Activated naive CD8-positive, alpha-beta T cell (primary cell): ENCODE results near the gene IRX3.

Source experiments
- H3K27ac Mint-ChIP-seq: one replicate; pipeline ENCODE4 v1.8.0; 2021; ENCODE audit warnings: mixed read lengths
- H3K27me3 Mint-ChIP-seq: one replicate; pipeline ENCODE4 v1.8.0; 2021; ENCODE audit warnings: mixed read lengths
- H3K36me3 Mint-ChIP-seq: one replicate; pipeline ENCODE4 v1.8.0; 2021; ENCODE audit warnings: mixed read lengths
- H3K4me1 Mint-ChIP-seq: one replicate; pipeline ENCODE4 v1.8.0; 2021; ENCODE audit warnings: low read depth, mixed read lengths
- H3K4me3 Mint-ChIP-seq: one replicate; pipeline ENCODE4 v1.8.0; 2021; ENCODE audit warnings: mild to moderate bottlenecking, mixed read lengths
- H3K9me3 Mint-ChIP-seq: one replicate; pipeline ENCODE4 v1.8.0; 2021; ENCODE audit warnings: low read depth, mixed read lengths

IRX3 gene

DNA sequence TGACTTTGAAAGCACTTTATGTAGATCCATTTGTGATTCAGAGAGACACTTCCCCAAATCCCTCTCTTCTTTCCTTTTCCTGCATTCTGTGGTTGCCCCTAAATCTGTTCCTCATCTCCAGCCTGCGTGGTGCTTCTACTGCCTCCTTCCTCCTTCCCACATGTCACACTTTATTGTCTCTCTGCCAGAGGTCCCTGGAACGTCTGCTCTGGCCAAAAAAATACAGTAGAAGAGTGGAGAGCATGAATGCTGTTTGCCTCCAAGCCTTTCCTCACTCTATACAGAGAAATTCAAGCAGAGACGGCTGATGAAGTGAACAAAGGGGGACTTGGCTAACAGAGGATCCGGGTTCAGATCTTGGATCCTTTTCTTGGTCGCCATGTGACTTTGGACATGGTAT is 22.8 kb upstream of the IRX3 start:
- Mint-ChIP-seq H3K9me3 (no peaks in the 10 kb centered on the region), H3K36me3 (no peaks in the 10 kb centered on the region), H3K4me1 (no peaks in the 10 kb centered on the region), H3K27ac (no peak overlapping the region), H3K4me3 (no peak overlapping the region), H3K27me3 (no peaks in the 10 kb centered on the region)

DNA sequence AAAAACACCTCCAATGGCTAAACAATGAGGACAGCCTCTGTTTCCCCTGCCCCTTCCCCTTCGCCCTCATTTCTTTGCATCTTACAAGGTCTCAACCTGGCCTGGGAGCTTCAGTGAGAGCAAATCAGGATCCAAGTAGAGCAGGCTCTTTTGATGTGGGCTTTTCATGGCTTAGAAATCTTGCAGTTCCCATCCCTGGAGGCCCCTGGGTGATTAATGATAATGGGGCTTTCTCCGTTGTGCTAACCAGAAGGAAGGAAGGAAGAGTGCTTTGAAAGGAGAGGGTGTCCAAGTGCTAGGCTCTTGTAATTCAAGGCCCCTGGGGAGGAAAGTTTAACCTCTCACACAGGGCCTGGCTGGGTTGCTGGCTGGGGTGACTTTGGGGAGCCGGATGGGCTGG is 18.5 kb upstream of the IRX3 start:
- H3K9me3 Mint-ChIP-seq: no peaks in the 10 kb centered on the region
- no peak overlapping the region for H3K4me3 Mint-ChIP-seq
- no peaks in the 10 kb centered on the region for H3K36me3 Mint-ChIP-seq
- H3K27me3 Mint-ChIP-seq: peaks cover 3% of the 10 kb centered on the region
- no peaks in the 10 kb centered on the region for H3K4me1 Mint-ChIP-seq
- H3K27ac Mint-ChIP-seq: no peak overlapping the region

DNA sequence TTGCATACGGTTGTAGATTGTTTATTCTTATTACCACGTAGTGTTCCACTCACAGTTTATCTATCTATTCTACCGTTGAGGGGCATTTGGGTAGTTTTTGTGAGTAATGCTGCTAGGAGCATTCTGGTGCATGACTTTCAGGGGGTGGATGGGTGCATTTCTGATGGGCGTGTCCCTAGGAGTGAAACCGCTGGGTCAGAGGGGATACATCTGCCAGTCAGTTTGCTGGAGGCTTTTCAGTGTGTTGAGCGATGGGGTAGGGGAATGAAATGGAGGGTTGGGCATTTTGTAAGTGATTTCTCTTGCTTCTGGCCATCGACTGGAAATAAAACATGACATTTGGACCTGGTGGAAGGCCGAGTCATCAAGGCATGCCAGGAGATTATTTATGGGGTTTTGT is 17.0 kb upstream of the IRX3 start:
- Mint-ChIP-seq H3K36me3 (no peaks in the 10 kb centered on the region), H3K4me1 (no peaks in the 10 kb centered on the region), H3K27ac (no peak overlapping the region), H3K27me3 (peaks cover 3% of the 10 kb centered on the region), H3K4me3 (no peak overlapping the region), H3K9me3 (no peaks in the 10 kb centered on the region)

DNA sequence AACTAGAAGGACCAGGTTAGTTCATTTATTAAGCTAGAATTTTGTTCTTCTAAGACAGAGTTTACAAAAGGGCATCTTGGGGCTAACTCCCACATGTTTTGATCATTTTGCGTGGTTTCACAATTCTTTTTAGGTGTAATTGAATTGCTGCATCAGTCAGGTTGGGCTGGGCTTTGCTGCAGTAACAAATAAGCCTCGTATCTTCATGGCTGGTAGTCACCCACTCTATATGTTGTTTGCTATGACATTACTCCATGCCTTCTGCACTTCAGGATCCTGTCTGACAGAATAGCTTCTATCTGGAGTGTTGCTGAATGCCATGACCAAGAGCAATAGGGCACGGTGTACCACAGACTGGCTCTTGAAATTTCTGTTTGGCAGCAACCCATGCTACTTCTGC is 10.6 kb upstream of the IRX3 start:
- Mint-ChIP-seq H3K4me1 (no peaks in the 10 kb centered on the region), H3K36me3 (no peaks in the 10 kb centered on the region), H3K9me3 (peaks cover 6% of the 10 kb centered on the region), H3K27ac (no peak overlapping the region), H3K27me3 (peaks cover 14% of the 10 kb centered on the region), H3K4me3 (no peak overlapping the region)

DNA sequence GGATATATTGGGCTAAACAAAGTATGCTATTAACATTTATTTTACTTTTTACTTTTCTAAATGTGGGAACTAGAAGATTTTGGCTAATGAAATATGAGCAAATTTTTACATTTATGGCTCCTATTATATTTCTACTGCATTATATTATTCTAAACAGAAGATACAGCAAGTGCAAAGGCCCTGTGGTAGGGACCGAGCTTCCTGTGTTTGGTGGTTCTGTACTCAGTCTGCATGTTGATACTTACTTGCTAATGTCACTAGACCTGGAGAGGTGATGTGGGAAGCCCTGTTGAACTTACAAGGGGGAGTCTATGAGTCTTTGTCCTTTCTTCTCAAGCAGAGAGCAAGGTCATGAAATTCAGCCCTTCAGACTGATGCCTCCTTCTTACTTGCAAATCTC is 10.0 kb upstream of the IRX3 start:
- Mint-ChIP-seq H3K9me3 (peaks cover 6% of the 10 kb centered on the region), H3K27me3 (peaks cover 15% of the 10 kb centered on the region), H3K36me3 (no peaks in the 10 kb centered on the region), H3K27ac (no peak overlapping the region), H3K4me1 (no peaks in the 10 kb centered on the region), H3K4me3 (no peak overlapping the region)

DNA sequence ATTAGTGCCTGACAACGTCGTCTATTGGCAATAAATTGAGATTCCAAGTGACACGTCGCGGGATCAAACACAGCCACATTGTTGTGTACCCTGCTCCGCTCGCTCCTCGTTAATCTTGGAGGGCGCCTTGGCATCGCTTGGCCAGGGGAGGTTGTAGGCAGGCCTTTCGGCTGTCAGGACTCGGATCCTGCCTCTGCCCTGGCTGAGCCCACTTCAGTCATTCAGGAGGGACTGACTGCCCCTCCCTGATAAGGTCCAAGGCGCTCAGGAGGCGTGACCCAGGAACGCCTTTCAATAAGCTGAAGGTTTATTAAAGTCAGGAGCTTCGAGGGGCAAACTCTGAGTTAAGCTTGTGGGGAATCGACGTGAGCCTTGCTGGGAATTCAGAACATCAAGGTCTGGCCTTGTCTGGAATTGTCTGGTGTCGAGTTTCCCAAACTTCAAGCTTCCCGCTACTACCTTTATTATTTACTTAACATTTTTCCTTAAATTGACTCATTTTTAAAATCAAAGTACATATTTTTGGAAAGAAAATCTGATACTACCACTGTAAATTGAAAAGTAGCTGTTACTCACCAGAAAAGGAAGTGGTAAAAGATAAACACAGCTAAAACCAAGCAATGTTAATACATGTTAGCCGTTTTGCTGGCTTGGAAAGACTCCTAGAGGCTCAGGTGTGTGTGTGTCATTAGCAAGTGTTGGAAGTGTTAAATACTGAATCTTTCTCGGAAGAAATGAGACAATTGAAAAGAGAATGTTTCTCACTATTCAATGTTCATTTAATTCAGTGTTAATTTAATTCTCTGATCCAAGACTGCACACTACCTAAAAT is 5.3 kb upstream of the IRX3 start:
- Mint-ChIP-seq H3K4me3 (no peak overlapping the region), H3K27ac (no peak overlapping the region), H3K36me3 (no peaks in the 10 kb centered on the region), H3K9me3 (peaks cover 6% of the 10 kb centered on the region), H3K27me3 (peaks cover 26% of the 10 kb centered on the region), H3K4me1 (peaks cover 15% of the 10 kb centered on the region)

DNA sequence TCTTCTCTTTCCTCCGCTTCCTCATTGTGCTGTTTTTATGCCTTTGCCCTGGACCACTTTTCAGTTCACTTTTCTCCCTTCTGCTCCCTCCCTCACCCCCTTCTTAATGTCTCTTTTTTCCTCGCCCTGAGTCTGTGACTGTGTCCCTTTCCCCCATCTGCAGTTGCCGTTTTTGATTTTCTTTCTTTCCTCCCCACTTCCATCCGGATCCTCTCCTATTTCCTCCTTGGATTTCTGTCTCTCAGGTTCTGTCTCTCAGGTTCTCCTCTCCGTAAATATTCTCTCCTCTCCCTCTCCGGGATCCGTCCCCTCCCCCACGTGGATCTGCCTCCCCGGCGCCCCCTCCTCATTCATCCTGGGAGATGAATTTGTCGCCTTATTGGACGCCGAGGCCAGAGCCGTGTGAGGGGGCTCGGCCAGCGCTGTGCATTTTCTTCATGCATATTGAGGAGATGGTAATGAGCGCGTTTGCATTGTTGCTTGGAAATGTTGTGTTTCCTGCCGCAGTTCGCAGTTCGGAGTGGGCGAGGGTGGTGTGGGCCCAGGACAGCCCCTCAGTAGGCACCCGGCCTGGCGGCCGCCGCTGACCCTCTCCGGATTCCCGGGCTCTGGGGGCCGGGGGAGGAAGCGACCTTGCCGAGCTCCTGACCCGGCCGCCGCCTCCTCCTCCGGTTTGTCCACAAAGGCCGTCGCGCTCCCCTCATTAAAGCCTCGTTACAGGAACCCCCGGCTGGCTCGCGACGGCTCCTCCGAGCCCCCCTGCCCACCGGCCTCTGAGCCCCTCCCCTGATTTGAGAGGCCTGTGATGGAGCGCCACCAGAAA is 4.5 kb upstream of the IRX3 start:
- Mint-ChIP-seq H3K4me1 (peaks cover 20% of the 10 kb centered on the region), H3K27ac (no peak overlapping the region), H3K27me3 (peaks cover 30% of the 10 kb centered on the region), H3K36me3 (no peaks in the 10 kb centered on the region), H3K9me3 (peaks cover under 1% of the 10 kb centered on the region), H3K4me3 (no peak overlapping the region)

DNA sequence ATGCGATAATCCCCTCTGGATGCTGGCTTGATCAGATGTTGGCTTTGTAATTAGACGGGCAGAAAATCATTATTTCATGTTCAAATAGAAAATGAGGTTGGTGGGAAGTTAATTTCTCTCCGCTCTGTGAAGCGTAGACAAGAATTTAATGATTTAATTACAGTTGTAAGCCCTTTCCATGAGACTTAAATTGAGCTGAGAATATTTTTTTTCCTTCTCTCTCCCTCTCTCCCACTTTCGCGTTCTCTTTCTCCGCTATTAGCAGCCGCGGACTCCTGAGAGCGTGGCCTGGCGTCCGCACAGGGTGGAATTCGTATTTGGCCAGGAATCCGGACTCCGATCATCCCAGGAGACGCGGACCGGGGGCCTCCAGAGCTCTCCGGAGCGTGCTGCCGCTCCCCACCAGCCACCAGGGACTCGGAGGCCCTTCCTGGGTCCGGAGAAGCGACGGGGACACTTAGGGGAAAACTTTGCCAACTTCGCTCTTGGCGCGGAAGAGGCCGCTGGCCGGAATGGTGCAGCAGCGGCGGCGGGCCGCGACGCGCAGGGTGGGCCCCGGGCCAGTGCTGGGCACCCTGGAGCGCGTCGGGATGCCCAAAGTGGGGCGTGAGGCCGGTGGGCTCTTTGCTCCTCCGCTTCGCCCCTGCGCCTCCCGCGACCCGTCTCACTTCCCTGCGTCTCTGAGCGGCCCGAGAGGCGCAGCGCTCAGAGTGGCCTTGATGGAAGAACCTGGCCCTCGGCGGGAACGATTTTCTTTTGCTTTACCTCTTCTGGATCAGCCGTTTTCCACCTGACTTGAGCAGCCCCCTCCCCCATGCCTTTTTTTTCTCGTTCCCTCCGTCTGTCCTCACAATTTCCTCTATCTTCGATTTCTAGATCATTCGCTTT is 3.6 kb upstream of the IRX3 start:
- Mint-ChIP-seq H3K9me3 (no peaks in the 10 kb centered on the region), H3K4me1 (peaks cover 22% of the 10 kb centered on the region), H3K27ac (no peak overlapping the region), H3K4me3 (no peak overlapping the region), H3K27me3 (peaks cover 31% of the 10 kb centered on the region), H3K36me3 (no peaks in the 10 kb centered on the region)

DNA sequence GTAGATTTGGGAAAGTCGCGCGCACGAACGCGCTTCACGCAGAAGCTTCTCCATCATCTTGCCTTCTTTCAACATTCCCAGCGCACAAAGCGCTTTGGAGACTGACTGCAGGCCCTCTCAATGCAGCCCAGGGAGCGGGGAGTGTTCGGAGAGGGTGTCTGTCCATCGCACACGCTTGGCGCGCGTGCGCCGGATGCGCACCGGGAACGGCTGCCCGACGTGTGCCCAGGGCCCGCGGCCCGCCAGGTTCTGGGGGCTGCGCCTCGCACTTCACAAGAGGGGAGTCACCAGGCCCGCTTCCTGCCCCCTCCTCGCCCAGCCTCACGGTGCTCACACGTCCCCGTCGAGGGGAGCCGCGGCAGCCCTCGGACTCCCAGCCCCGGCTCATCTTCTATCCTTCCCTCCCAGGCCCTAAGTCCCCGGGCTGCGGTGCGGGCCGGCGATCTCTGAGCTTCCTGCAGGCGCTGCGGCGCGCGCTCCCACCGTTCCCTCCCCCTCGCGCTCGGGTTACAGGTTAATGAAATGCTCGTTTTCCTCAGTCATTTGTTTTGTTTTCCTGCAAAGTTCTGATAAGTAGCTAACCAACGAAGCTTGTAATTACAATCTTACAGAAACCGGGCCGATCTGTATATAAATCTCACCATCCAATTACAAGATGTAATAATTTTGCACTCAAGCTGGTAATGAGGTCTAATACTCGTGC is 2.8 kb upstream of the IRX3 start:
- no peak overlapping the region for H3K27ac Mint-ChIP-seq
- no peaks in the 10 kb centered on the region for H3K36me3 Mint-ChIP-seq
- H3K4me1 Mint-ChIP-seq: peaks cover 26% of the 10 kb centered on the region
- H3K4me3 Mint-ChIP-seq: no peak overlapping the region
- peaks cover 29% of the 10 kb centered on the region for H3K27me3 Mint-ChIP-seq
- no peaks in the 10 kb centered on the region for H3K9me3 Mint-ChIP-seq

DNA sequence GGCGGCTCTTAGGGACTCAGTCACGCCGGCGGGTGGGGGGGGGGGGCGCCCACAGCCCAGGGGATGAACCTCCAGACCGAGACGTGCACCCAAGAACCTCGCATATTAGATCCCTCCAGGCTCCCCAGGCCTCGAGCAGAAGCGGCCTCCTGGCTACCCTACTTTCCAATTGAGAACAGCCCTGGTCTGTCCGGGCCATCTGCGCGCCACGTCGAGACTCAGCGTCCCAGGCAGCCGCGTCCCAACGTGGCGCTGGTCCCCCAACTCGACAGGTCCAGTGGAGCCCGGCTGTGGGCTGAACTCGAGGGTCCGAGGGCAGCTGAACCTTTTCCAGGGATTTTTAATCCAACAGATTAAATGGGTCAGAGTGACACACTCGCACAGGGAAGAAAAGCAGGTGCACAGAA is 2.3 kb upstream of the IRX3 start:
- H3K36me3 Mint-ChIP-seq: no peaks in the 10 kb centered on the region

DNA sequence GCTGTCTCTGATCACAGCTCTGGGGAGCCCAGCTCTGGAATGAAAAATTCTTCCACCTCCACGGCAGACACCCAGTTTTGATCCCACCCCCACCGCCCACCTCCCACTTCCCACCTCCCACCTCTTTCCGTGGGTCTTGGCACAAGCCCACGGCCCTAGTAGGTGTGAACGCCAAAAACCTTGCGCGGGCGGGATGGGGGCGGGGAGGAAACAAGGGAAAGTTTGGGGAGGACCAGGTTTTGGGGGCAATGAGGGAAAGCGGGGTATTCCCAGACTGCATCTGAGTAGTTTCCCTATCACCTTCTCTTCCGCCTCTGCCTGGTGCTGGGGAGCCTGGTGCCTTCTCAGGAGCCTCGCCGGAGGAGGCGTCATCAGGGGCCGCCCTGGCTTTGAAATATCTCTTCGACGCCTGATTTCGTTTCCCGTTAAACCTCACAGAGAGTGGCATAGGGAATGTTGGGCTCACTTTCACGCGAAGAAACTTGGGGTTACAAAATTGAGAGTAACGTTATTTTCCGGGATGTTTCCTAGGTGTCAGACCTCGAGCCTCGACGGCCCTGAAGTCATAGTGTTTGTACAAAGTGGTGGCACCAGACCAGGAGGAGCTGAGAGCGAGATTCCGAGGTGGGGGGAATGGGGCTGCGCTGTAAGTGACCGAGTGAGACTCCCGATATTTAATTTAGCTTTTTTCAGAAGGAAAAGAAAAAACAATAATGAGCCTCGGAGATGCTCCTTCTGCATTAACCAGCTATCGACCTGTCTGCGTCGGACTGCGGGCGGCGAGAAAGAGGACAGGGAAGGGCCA is 1.6 kb upstream of the IRX3 start:
- H3K27me3 Mint-ChIP-seq: peaks cover 32% of the 10 kb centered on the region
- H3K4me3 Mint-ChIP-seq: no peak overlapping the region
- no peaks in the 10 kb centered on the region for H3K36me3 Mint-ChIP-seq
- no peak overlapping the region for H3K27ac Mint-ChIP-seq
- no peaks in the 10 kb centered on the region for H3K9me3 Mint-ChIP-seq
- H3K4me1 Mint-ChIP-seq: peaks cover 32% of the 10 kb centered on the region

More for the DNA sequence above, 2.3 kb upstream of the IRX3 start:
- Mint-ChIP-seq H3K4me1 (peaks cover 26% of the 10 kb centered on the region), H3K9me3 (no peaks in the 10 kb centered on the region), H3K27ac (no peak overlapping the region), H3K4me3 (no peak overlapping the region), H3K27me3 (peaks cover 29% of the 10 kb centered on the region)

DNA sequence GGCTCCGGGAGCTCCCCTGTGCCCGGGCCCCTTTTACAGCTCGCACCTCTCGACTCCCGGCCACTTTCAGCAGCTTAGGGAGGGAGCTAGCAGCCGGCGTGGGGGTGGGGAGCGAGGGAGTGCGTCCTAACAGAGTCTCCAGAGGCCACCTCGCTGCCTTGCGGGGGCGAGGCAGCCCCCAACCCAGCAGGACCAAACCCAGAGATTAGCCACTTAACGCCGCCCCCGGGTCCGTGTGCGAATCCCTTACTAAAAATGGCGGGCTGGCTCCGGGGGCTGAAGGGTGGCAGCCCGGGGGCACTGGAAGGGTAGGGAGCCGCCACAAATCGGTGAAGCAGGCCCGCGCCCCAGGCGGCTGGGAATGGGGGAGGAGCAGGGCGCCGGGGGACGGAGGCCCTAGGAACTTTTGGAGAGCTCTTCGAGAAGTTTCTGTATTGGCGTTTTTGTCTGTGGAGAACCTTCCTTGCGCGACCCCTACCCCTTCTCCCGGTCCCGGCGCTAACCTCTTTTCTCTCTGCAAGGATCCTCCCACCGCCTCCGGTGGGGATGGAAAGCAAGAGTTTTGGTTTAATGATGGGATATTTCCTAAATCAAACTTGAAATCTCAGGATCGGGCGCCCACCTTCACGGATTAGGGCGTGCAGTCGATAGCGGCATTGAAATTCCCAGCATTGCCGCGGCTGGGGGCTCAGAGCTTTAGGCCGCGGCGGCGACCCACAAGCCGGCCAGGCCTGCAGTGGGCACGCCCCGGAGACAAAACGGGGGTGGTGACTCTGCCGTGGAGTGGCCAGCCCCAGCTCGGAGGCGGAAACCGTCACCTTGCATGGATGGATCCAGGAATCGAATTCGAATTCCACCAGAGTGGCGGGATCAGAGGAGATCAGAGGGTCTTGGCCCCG is 793 bp upstream of the IRX3 start:
- H3K4me1 Mint-ChIP-seq: peaks cover 35% of the 10 kb centered on the region
- no peaks in the 10 kb centered on the region for H3K9me3 Mint-ChIP-seq
- no peak overlapping the region for H3K4me3 Mint-ChIP-seq
- H3K27ac Mint-ChIP-seq: no peak overlapping the region
- H3K36me3 Mint-ChIP-seq: no peaks in the 10 kb centered on the region
- peaks cover 32% of the 10 kb centered on the region for H3K27me3 Mint-ChIP-seq

DNA sequence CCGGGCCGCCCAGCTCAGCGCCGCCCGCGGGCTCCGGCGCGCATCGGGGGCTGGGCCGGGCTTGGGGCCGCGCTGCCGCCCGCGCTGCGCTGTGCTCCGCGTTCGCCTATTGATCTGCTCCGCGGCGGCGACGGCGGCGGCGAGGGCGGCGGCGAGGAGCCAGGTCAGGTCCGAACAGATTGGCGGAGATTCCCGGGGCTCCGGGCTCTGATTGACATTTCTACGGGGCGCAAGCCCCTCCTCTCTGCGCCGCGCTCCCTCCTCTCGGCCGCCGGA is 559 bp downstream of the IRX3 start:
- no peak overlapping the region for H3K27ac Mint-ChIP-seq
- H3K27me3 Mint-ChIP-seq: peaks cover 35% of the 10 kb centered on the region
- H3K4me1 Mint-ChIP-seq: peaks cover 40% of the 10 kb centered on the region
- H3K36me3 Mint-ChIP-seq: no peaks in the 10 kb centered on the region
- H3K9me3 Mint-ChIP-seq: no peaks in the 10 kb centered on the region
- peak overlapping the region; percentile 74 for H3K4me3 Mint-ChIP-seq
